ENCODE results near the gene TNRC6C. TPM values are rescaled to one million over a fixed set of nuclear protein-coding genes. Genes with fewer than 3 reads are reported as not detected.

Gene TNRC6C
- total RNA-seq, 4 donors from 2014 or later = 4.7 to 9.0 (median 7.6) TPM

GRCh38 chr17:78144147-78144719 is 185.7 kb downstream of the TNRC6C start:
- Histone ChIP-seq H3K4me3 (no peak overlapping the region), H3K4me1 (peaks cover 15 to 28% of the 10 kb centered on the region in 2 donors), H3K27me3 (no peaks in the 10 kb centered on the region), H3K27ac (peak overlapping the region in 3 of 4 donors; percentile 29 to 50 (median 33)), H3K36me3 (no peaks in the 10 kb centered on the region), H3K9me3 (no peaks in the 10 kb centered on the region)
- TF ChIP-seq POLR2A (IDR thresholded peaks at IDR 0.05) (no peak), CTCF (IDR thresholded peaks at IDR 0.05 in 4 of 5, conservative IDR thresholded peaks at IDR 0.05 in 1 of 5) (no peak)
- in situ Hi-C loops (cut with MboI; ENCODE audit: low sequenced_read_pairs in 4 of 4) (no loop called here), intact Hi-C loops (cut with DNase I; ENCODE audit: low total_unique reads) (no loop called here)
- DNase-seq = peak; percentile 45 to 63
- ATAC-seq = peak in 1 of 2 donors; percentile 23

- Histone ChIP-seq H3K27ac (peak overlapping the region in 3 of 4 donors; percentile 29 to 50 (median 33)), H3K36me3 (no peaks in the 10 kb centered on the region), H3K9me3 (no peaks in the 10 kb centered on the region), H3K4me1 (peaks cover 15 to 28% of the 10 kb centered on the region in 2 donors), H3K4me3 (no peak overlapping the region), H3K27me3 (no peaks in the 10 kb centered on the region)
- TF ChIP-seq POLR2A (IDR thresholded peaks at IDR 0.05) (no peak), CTCF (IDR thresholded peaks at IDR 0.05 in 4 of 5, conservative IDR thresholded peaks at IDR 0.05 in 1 of 5) (no peak)
- no peak for ATAC-seq
- in situ Hi-C loops (cut with MboI; ENCODE audit: low sequenced_read_pairs in 4 of 4) = no loop called here
- intact Hi-C loops (cut with DNase I; ENCODE audit: low total_unique reads) = no loop called here
- DNase-seq = no peak
Measured at GRCh38 chr17:78144736-78145641, 186.5 kb downstream of the TNRC6C start.

GRCh38 chr17:78146471-78146869 is 188.0 kb downstream of the TNRC6C start:
- Histone ChIP-seq H3K36me3 (no peaks in the 10 kb centered on the region), H3K9me3 (no peaks in the 10 kb centered on the region), H3K27ac (no peak overlapping the region), H3K27me3 (no peaks in the 10 kb centered on the region), H3K4me3 (no peak overlapping the region), H3K4me1 (peaks cover 15 to 26% of the 10 kb centered on the region in 2 donors)
- in situ Hi-C loops (cut with MboI; ENCODE audit: low sequenced_read_pairs in 4 of 4) (no loop called here), intact Hi-C loops (cut with DNase I; ENCODE audit: low total_unique reads) (no loop called here)
- DNase-seq (no peak), ATAC-seq (no peak)
- TF ChIP-seq CTCF (IDR thresholded peaks at IDR 0.05 in 4 of 5, conservative IDR thresholded peaks at IDR 0.05 in 1 of 5) = no peak
- no peak for TF ChIP-seq POLR2A (IDR thresholded peaks at IDR 0.05)

- no peak overlapping the region for H3K27ac ChIP-seq
- DNase-seq = no peak
- in situ Hi-C loops (cut with MboI; ENCODE audit: low sequenced_read_pairs in 4 of 4) (no loop called here), intact Hi-C loops (cut with DNase I; ENCODE audit: low total_unique reads) (no loop called here)
- ATAC-seq = no peak
- no peaks in the 10 kb centered on the region for H3K9me3 ChIP-seq
- no peak for TF ChIP-seq POLR2A (IDR thresholded peaks at IDR 0.05)
- no peak overlapping the region for H3K4me3 ChIP-seq
- H3K27me3 ChIP-seq = no peaks in the 10 kb centered on the region
- no peaks in the 10 kb centered on the region for H3K36me3 ChIP-seq
- H3K4me1 ChIP-seq = peaks cover 15 to 26% of the 10 kb centered on the region in 2 donors
Measured at GRCh38 chr17:78146881-78147280, 188.4 kb downstream of the TNRC6C start.

- Histone ChIP-seq H3K27me3 (no peaks in the 10 kb centered on the region), H3K27ac (no peak overlapping the region), H3K4me1 (peaks cover 15 to 26% of the 10 kb centered on the region in 2 donors), H3K9me3 (no peaks in the 10 kb centered on the region), H3K36me3 (no peaks in the 10 kb centered on the region), H3K4me3 (no peak overlapping the region)
- in situ Hi-C loops (cut with MboI; ENCODE audit: low sequenced_read_pairs in 4 of 4) (no loop called here), intact Hi-C loops (cut with DNase I; ENCODE audit: low total_unique reads) (no loop called here)
- DNase-seq = no peak
- ATAC-seq = no peak
- TF ChIP-seq POLR2A (IDR thresholded peaks at IDR 0.05) = no peak
Measured at GRCh38 chr17:78147315-78147998, 189.0 kb downstream of the TNRC6C start.
